Smooth muscle cell (in vitro differentiated cells): ENCODE results near the gene WWP2. TPM values are rescaled to one million over a fixed set of nuclear protein-coding genes. Genes with fewer than 3 reads are reported as not detected.

ENCODE experiments used
- DNase-seq: peaks from one replicate; lab custom pipeline; 2025; ENCODE audit not compliant: unreplicated experiment; lab: John Stamatoyannopoulos, UW
- H2AFZ ChIP-seq: fragments of 200-600 bp; sonication (generic); 2 replicates; pipeline ENCODE4 v1.6.0; 2016; ENCODE audit warnings: antibody characterized with exemption, low read depth, mild to moderate bottlenecking
- H3F3A ChIP-seq: fragments of 200-600 bp; sonication (generic); 2 replicates; pipeline ENCODE4 v1.6.0; 2017; ENCODE audit warnings: antibody characterized with exemption, low read depth
- H3K27ac ChIP-seq: fragments of 200-600 bp; sonication (generic); 2 replicates; pipeline ENCODE4 v1.5.1; 2016; ENCODE audit warnings: low read depth, mild to moderate bottlenecking
- H3K27me3 ChIP-seq: fragments of 200-600 bp; sonication (generic); 2 replicates; pipeline ENCODE4 v1.6.1; 2016; ENCODE audit warnings: low read depth, mild to moderate bottlenecking
- H3K36me3 ChIP-seq: fragments of 200-600 bp; sonication (generic); 2 replicates; pipeline ENCODE4 v1.5.1; 2016; ENCODE audit warnings: low read depth
- H3K4me1 ChIP-seq: fragments of 200-600 bp; sonication (generic); 2 replicates; pipeline ENCODE4 v1.5.1; 2016; ENCODE audit warnings: low read depth
- H3K4me2 ChIP-seq: fragments of 200-600 bp; sonication (generic); 2 replicates; pipeline ENCODE4 v1.6.0; 2016; ENCODE audit warnings: mild to moderate bottlenecking
- H3K4me3 ChIP-seq: fragments of 200-600 bp; sonication (generic); 2 replicates; pipeline ENCODE4 v1.5.1; 2016; ENCODE audit warnings: mild to moderate bottlenecking
- H3K79me2 ChIP-seq: fragments of 200-600 bp; sonication (generic); 2 replicates; pipeline ENCODE4 v1.6.0; 2016; ENCODE audit warnings: low read depth, mild to moderate bottlenecking
- H3K9ac ChIP-seq: fragments of 200-600 bp; sonication (generic); 2 replicates; pipeline ENCODE4 v1.6.0; 2016; ENCODE audit warnings: low read depth
- H3K9me3 ChIP-seq: fragments of 200-600 bp; sonication (generic); replicated peaks from 2 replicates; pipeline ENCODE4 v1.5.1; 2016; ENCODE audit warnings: low read depth
- H4K20me1 ChIP-seq: fragments of 200-600 bp; sonication (generic); 2 replicates; pipeline ENCODE4 v1.6.0; 2016; ENCODE audit warnings: low read depth
- CTCF ChIP-seq: fragments of 200-600 bp; sonication (generic); IDR thresholded peaks from 2 replicates; pipeline ENCODE4 v1.5.1; 2017; ENCODE audit warnings: borderline replicate concordance, mild to moderate bottlenecking, antibody characterized with exemption; ENCODE audit not compliant: insufficient read depth, poor library complexity, severe bottlenecking
- WGBS: methylation state at CpG from one replicate; pipeline ENCODE4 v1.1.7; 2016; ENCODE audit warnings: low lambda C conversion rate; 5-methylcytosine and 5-hydroxymethylcytosine counted together
- polyA plus RNA-seq: library from polyadenylated mRNA; unstranded; fragments of >200 nt; fragmentation: Nextera tagmentation; extraction: Ambion mirVana; gene quantifications from 2 replicates; pipeline ENCODE4 v1.2.1, GENCODE V29; 2016
- total RNA-seq: library from RNA; depleted of rRNA; stranded (reverse); fragments of >200 nt; gene quantifications from 2 replicates; pipeline ENCODE4 v1.2.3, GENCODE V29; 2014

Gene WWP2
- total and polyA plus RNA-seq, 2 experiments from 2014 or later: 7.8 to 9.0 TPM

DNA sequence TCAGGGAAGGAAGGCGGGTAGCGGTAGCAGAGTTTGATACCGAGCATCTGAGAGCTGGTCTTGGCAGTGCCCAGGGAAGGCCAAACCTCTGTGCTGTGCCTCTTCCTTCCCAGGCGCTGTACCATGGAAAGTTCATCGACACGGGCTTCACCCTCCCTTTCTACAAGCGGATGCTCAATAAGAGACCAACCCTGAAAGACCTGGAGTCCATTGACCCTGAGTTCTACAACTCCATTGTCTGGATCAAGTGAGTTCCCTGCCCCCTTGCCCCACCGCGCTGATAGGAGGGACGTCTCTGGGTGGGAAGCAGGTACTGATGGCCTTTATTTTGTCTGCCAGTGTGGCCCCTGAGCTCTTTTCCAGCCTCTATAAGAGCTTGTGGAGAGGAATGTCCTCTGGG lies 173.6 kb downstream of the WWP2 start:
- Histone ChIP-seq H3K27ac (no peak overlapping the region), H3K27me3 (no peaks in the 10 kb centered on the region), H3K4me3 (no peak overlapping the region), H2AFZ (no peak overlapping the region), H3K9me3 (no peaks in the 10 kb centered on the region), H3F3A (no peaks in the 10 kb centered on the region), H3K79me2 (no peaks in the 10 kb centered on the region), H3K4me2 (no peak overlapping the region), H3K36me3 (no peaks in the 10 kb centered on the region), H4K20me1 (no peaks in the 10 kb centered on the region), H3K9ac (no peak overlapping the region), H3K4me1 (no peaks in the 10 kb centered on the region)
- no peak for TF ChIP-seq CTCF
- 98% methylated on average over 10 of the region's 10 CpGs for WGBS
- DNase-seq: no peak

GRCh38 chr16:69936252-69936651 lies 174.1 kb downstream of the WWP2 start:
- Histone ChIP-seq H3K4me1 (no peaks in the 10 kb centered on the region), H3F3A (no peaks in the 10 kb centered on the region), H3K9me3 (no peaks in the 10 kb centered on the region), H4K20me1 (no peaks in the 10 kb centered on the region), H3K4me3 (no peak overlapping the region), H3K9ac (no peak overlapping the region), H3K4me2 (no peak overlapping the region), H3K36me3 (no peaks in the 10 kb centered on the region), H3K27ac (no peak overlapping the region), H2AFZ (no peak overlapping the region), H3K79me2 (no peaks in the 10 kb centered on the region), H3K27me3 (no peaks in the 10 kb centered on the region)
- 96% methylated on average over 16 of the region's 16 CpGs for WGBS
- no peak for DNase-seq
- TF ChIP-seq CTCF: no peak

DNA sequence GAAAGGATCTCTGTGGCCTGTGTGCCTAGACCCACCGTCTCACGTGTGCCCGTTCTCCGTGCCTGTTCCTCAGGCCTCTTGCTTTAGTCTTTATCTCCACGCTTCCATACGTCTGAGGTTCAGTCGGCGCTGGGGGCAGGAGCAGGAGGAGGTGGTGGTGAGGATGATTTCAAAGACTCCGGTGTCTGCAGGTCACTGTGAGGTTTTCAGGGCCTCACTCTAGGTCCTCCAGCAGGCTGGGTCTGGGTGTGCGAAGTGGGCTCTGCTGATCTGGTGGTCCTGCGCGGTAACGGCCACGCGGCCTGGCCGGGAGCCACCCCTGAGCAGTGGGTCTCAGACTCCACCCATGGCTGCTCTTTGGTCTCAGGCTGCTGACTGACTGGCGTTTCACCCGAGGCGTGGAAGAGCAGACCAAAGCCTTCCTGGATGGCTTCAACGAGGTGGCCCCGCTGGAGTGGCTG lies 174.6 kb downstream of the WWP2 start:
- H3F3A ChIP-seq: no peaks in the 10 kb centered on the region
- no peaks in the 10 kb centered on the region for H3K27me3 ChIP-seq
- H3K4me1 ChIP-seq: no peaks in the 10 kb centered on the region
- no peak for TF ChIP-seq CTCF
- H4K20me1 ChIP-seq: no peaks in the 10 kb centered on the region
- no peaks in the 10 kb centered on the region for H3K9me3 ChIP-seq
- no peak overlapping the region for H3K4me3 ChIP-seq
- no peaks in the 10 kb centered on the region for H3K79me2 ChIP-seq
- H3K4me2 ChIP-seq: no peak overlapping the region
- WGBS: 97% methylated on average over 21 of the region's 21 CpGs
- no peaks in the 10 kb centered on the region for H3K36me3 ChIP-seq
- H3K9ac ChIP-seq: no peak overlapping the region
- no peak for DNase-seq
- no peak overlapping the region for H3K27ac ChIP-seq
- H2AFZ ChIP-seq: no peak overlapping the region

DNA sequence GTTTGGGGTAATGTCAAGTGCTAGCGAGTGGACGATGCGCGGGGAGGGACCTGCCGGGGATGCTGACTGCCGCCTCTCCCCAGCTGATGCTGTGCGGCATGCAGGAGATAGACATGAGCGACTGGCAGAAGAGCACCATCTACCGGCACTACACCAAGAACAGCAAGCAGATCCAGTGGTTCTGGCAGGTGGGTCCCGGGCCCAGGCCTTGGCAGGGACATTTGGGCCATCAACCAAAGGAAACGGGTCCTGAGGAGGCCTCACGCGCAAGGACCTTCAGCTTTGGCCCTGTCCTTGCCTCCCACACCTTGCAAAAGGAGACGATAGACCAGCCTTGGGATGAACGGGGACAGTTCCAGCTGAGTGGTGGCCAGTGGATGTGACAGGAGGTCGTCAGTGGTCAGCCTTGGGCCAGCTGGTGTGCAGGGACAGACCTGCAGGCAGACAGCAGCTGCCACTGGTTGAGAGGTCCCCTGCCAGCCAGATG lies 175.4 kb downstream of the WWP2 start:
- no peak for TF ChIP-seq CTCF
- H3K36me3 ChIP-seq: no peaks in the 10 kb centered on the region
- H2AFZ ChIP-seq: no peak overlapping the region

More for the DNA sequence above, 175.4 kb downstream of the WWP2 start:
- 91% methylated on average over 16 of the region's 16 CpGs for WGBS
- no peak overlapping the region for H3K4me3 ChIP-seq
- no peak overlapping the region for H3K4me2 ChIP-seq
- no peak overlapping the region for H3K9ac ChIP-seq
- H3K79me2 ChIP-seq: no peaks in the 10 kb centered on the region
- no peaks in the 10 kb centered on the region for H3K9me3 ChIP-seq
- H4K20me1 ChIP-seq: no peaks in the 10 kb centered on the region
- no peaks in the 10 kb centered on the region for H3K4me1 ChIP-seq
- H3K27ac ChIP-seq: no peak overlapping the region
- H3F3A ChIP-seq: no peaks in the 10 kb centered on the region
- H3K27me3 ChIP-seq: no peaks in the 10 kb centered on the region
- no peak for DNase-seq
